Measurements from ENCODE around the gene SLC26A2.
"Not testable (repeated sequence)": the region's sequence is repeated elsewhere in the genome, so short reads cannot be mapped to it uniquely, and the experiment has no call there.

SLC26A2 gene

GRCh38 chr5:150006318-150006717 lies 45.8 kb downstream of the SLC26A2 start:
- no peak for DNase-seq

- no peak for DNase-seq
These were observed 46.5 kb downstream of the SLC26A2 start for GRCh38 chr5:150007050-150007449.

GRCh38 chr5:150009671-150010387 lies 49.3 kb downstream of the SLC26A2 start:
- no peak for DNase-seq

GRCh38 chr5:150013931-150014330 lies 53.4 kb downstream of the SLC26A2 start:
- DNase-seq = no peak

- no peak for DNase-seq
These were observed 53.9 kb downstream of the SLC26A2 start for GRCh38 chr5:150014456-150014855.

- DNase-seq = no peak
These were observed 54.9 kb downstream of the SLC26A2 start for GRCh38 chr5:150015415-150015814.

GRCh38 chr5:150016537-150016936 lies 56.0 kb downstream of the SLC26A2 start:
- no peak for DNase-seq

GRCh38 chr5:150017226-150018005 lies 56.9 kb downstream of the SLC26A2 start:
- no peak for DNase-seq

GRCh38 chr5:150020249-150020648 lies 59.7 kb downstream of the SLC26A2 start:
- no peak for DNase-seq

GRCh38 chr5:150021491-150022157 lies 61.1 kb downstream of the SLC26A2 start:
- no peak for DNase-seq

GRCh38 chr5:150022158-150022531 lies 61.6 kb downstream of the SLC26A2 start:
- DNase-seq = no peak

- DNase-seq = no peak
These were observed 62.1 kb downstream of the SLC26A2 start for GRCh38 chr5:150022681-150023080.

- DNase-seq = no peak
These were observed 62.6 kb downstream of the SLC26A2 start for GRCh38 chr5:150023136-150023535.

GRCh38 chr5:150024346-150024984 lies 63.9 kb downstream of the SLC26A2 start:
- no peak for DNase-seq

GRCh38 chr5:150026682-150027172 lies 66.2 kb downstream of the SLC26A2 start:
- DNase-seq = no peak

GRCh38 chr5:150028047-150028446 lies 67.5 kb downstream of the SLC26A2 start:
- DNase-seq = not testable (repeated sequence)

GRCh38 chr5:150033334-150033733 lies 72.8 kb downstream of the SLC26A2 start:
- DNase-seq = no peak

- DNase-seq = no peak
These were observed 74.1 kb downstream of the SLC26A2 start for GRCh38 chr5:150034662-150035061.

- DNase-seq = no peak
These were observed 74.8 kb downstream of the SLC26A2 start for GRCh38 chr5:150035139-150035895.

- no peak for DNase-seq
These were observed 76.0 kb downstream of the SLC26A2 start for GRCh38 chr5:150036513-150036912.
